IPS-11a (cell line): ENCODE data around the gene CCDC68.

ENCODE experiments used
- H3K4me3 ChIP-seq: one replicate; pipeline ENCODE4 v1.5.1; 2013; ENCODE audit warnings: low read depth, low read length, control low read depth

The CCDC68 gene

GRCh38 chr18:54923339-54923956, 35.8 kb downstream of the CCDC68 start:
- H3K4me3 ChIP-seq = no peak overlapping the region

GRCh38 chr18:54919412-54919811, 39.8 kb downstream of the CCDC68 start:
- H3K4me3 ChIP-seq = no peak overlapping the region

- H3K4me3 ChIP-seq = no peak overlapping the region
Measured at GRCh38 chr18:54918060-54918459, 41.2 kb downstream of the CCDC68 start.

GRCh38 chr18:54916507-54916906, 42.8 kb downstream of the CCDC68 start:
- no peak overlapping the region for H3K4me3 ChIP-seq

- no peak overlapping the region for H3K4me3 ChIP-seq
Measured at GRCh38 chr18:54914816-54915215, 44.4 kb downstream of the CCDC68 start.

- no peak overlapping the region for H3K4me3 ChIP-seq
Measured at GRCh38 chr18:54911551-54911950, 47.7 kb downstream of the CCDC68 start.

GRCh38 chr18:54910161-54910919, 48.9 kb downstream of the CCDC68 start:
- H3K4me3 ChIP-seq = no peak overlapping the region

- H3K4me3 ChIP-seq = no peak overlapping the region
Measured at GRCh38 chr18:54909538-54909937, 49.7 kb downstream of the CCDC68 start.

GRCh38 chr18:54906331-54907185, 52.7 kb downstream of the CCDC68 start:
- no peak overlapping the region for H3K4me3 ChIP-seq

- H3K4me3 ChIP-seq = no peak overlapping the region
Measured at GRCh38 chr18:54905629-54906028, 53.6 kb downstream of the CCDC68 start.

- no peak overlapping the region for H3K4me3 ChIP-seq
Measured at GRCh38 chr18:54904581-54904980, 54.7 kb downstream of the CCDC68 start.

- H3K4me3 ChIP-seq = no peak overlapping the region
Measured at GRCh38 chr18:54900290-54900689, 59.0 kb downstream of the CCDC68 start.

GRCh38 chr18:54899500-54899899, 59.8 kb downstream of the CCDC68 start:
- no peak overlapping the region for H3K4me3 ChIP-seq

GRCh38 chr18:54888933-54889332, 70.3 kb downstream of the CCDC68 start:
- H3K4me3 ChIP-seq = no peak overlapping the region

- H3K4me3 ChIP-seq = no peak overlapping the region
Measured at GRCh38 chr18:54888378-54888777, 70.9 kb downstream of the CCDC68 start.

- no peak overlapping the region for H3K4me3 ChIP-seq
Measured at GRCh38 chr18:54883816-54884604, 75.3 kb downstream of the CCDC68 start.

GRCh38 chr18:54882318-54882717, 76.9 kb downstream of the CCDC68 start:
- no peak overlapping the region for H3K4me3 ChIP-seq

- no peak overlapping the region for H3K4me3 ChIP-seq
Measured at GRCh38 chr18:54881229-54881768, 78.0 kb downstream of the CCDC68 start.

- no peak overlapping the region for H3K4me3 ChIP-seq
Measured at GRCh38 chr18:54880395-54881105, 78.7 kb downstream of the CCDC68 start.

GRCh38 chr18:54879691-54880090, 79.6 kb downstream of the CCDC68 start:
- H3K4me3 ChIP-seq = no peak overlapping the region
